ENCODE results near the gene BUD13.
"Not testable (repeated sequence)": the region's sequence is repeated elsewhere in the genome, so short reads cannot be mapped to it uniquely, and the experiment has no call there.

BUD13 gene, protein sequence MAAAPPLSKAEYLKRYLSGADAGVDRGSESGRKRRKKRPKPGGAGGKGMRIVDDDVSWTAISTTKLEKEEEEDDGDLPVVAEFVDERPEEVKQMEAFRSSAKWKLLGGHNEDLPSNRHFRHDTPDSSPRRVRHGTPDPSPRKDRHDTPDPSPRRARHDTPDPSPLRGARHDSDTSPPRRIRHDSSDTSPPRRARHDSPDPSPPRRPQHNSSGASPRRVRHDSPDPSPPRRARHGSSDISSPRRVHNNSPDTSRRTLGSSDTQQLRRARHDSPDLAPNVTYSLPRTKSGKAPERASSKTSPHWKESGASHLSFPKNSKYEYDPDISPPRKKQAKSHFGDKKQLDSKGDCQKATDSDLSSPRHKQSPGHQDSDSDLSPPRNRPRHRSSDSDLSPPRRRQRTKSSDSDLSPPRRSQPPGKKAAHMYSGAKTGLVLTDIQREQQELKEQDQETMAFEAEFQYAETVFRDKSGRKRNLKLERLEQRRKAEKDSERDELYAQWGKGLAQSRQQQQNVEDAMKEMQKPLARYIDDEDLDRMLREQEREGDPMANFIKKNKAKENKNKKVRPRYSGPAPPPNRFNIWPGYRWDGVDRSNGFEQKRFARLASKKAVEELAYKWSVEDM

DNA sequence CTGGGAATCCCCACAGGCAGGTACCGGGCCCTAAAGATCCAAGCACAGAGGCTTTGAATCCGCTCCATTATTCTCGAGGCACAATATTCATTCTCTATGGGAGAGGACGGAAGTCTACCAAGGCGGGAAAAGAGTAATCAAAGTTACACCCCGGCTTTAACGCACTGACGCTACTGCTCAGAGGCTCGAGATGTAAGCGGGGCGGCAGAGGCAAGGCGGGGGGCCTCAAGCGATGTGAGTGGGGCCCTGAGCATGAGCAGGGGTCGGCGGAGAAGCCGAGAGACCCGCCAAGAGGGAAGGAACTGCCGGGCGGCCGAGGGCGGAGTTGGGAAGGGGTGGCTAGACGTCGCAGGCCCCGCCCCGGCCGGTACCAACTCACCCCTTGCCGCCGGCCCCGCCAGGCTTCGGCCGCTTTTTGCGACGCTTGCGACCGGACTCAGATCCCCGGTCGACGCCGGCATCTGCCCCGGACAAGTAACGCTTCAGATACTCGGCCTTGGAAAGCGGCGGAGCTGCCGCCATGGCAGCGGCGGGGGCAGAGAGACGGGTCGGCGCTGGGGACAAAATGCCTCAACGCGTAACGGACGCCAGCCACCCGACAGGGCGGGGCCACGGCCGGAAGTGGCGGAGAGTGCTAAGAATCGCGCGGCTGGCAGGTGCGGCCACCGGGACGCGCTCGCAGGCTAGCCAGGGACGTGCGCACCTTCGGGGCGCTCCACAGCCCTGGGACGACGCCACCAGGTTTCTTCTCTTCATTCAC is at the start of gene BUD13:
TSS of gene BUD13 (minus strand) at position 545 of the 760 bp plus-strand sequence. CDS start at position 522, 23 bp downstream.
- DNase-seq, result peak; percentile 95

DNA sequence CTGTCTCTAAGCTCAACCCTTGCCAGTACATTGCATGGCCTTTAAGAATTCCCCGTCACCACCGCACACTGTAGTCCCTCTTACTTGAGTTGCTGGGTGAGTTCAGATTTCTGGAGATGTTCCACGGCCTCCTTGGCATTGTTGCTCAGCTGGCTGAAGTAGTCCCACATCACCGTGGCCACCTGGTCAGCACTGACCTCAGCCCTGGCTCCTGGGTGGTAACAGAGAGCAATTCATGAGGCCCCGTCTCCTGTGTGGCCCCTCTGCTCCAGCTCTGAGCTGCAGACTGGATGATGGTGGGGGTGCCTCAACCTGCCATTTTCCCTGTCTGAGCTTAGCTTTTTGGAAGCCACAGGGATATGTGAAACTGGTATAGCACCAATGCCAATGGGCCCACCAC is 49.8 kb upstream of the BUD13 start:
- no peak for DNase-seq

DNA sequence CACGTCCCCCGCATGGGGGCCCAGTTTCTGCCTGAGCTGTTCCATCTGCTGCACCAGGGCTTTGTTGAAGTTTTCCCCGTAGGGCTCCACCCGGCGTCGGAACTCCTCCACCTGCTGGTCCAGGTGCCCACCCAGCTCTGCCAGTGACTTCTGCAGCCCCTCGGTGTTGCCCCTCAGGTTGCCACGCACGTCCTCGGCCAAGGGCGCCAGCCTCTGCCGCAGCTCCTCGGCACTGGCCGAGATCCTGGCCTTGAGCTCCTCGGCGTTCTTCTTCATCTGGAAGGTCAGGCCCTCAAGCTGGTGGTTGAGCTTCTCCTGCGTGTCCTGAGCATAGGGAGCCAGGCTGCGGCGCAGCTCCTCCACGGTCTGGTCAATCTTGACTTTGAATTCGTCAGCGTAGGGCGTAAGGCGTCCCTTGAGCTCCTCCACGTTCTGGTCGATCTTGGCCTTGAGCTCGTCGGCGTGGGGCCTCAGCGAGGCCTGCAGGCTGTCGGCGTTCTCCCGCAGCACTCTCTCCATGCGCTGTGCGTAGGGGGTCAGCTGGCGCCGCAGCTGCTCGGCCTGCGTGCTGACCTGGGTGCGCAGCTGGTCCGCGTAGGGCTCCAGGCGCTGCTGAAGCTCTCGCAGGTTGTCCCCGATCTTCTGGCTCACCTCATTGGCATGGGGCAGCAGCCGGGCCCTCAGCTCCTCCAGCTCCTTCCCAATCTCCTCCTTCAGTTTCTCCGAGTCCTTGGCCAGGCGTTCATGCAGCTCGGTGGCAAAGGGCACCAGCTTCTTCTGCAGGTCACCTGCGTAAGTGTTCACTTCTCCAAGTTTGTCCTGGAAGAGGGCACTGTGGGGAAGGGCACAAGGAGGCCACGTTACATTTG is 48.5 kb upstream of the BUD13 start:
- no peak for DNase-seq

DNA sequence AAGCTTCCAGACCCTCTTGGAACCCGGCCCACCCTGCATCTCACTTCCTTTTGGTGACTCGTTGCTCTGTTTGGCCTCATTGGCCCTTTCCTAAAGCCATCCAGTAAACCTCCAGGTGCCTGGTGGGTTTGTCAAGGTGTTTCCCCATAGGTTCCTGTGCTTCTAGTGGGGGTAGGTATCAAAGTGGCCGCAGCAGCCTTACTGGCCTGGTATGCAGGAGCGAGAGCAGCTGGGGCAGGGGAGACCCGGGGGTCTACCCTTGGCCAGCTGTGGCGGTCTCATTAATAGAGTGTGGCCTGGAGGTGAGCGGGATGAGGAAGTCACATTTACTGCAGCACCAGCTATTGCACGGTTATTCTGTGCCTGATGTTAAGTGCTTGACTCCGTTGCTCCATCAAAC is 46.3 kb upstream of the BUD13 start:
- DNase-seq, result no peak

DNA sequence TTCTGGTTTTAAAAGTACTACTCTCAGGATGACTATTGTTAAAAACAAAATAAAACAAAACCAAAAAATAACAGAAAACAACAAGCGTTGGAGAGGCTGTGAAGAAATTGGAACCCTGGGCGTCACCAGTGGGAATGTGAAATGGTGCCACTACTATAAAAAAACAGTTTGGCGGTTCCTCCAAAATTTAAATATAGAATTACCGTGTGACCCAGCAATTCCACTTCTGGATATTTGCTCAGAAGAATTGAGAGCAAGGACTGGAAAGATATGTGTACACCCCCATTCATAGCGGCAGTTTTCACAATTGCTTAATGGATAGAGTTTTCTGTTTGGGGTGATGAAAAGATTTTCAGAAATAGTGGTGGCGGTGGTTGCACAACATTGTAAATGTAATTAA is 41.7 kb upstream of the BUD13 start:
- no peak for DNase-seq

DNA sequence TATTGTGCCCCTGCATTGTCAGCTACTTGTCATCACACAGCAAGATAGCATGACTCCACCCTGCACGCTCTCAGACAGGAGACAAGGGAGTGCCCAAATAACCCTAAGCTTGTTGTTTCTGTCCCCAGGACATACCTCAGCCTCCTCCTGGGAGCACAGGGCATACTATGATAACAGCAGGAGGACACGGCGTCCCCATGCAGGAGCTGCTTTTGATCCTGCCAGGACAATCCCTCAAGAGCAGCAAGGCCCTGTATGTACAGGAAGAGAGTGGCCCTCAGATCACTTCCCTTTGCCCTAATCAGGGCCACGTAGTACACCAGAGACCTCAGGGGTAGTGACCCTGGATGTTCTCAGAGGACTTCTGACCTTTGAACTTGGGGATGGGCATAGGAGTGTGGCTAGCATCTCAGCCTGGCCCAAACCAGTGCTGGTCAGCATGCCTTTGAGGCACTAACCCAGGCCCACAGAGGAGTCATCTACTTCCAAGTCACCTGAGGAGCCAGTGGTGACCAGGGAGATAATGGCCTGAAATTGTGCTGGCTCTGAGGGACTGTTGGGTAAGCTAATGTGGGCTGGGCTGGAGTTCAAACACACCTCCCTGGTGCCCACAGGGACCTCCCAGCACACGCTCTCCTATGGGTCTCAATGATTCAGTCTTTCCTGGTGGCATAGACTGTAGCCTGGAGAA is 41.1 kb upstream of the BUD13 start:
- no peak for DNase-seq

DNA sequence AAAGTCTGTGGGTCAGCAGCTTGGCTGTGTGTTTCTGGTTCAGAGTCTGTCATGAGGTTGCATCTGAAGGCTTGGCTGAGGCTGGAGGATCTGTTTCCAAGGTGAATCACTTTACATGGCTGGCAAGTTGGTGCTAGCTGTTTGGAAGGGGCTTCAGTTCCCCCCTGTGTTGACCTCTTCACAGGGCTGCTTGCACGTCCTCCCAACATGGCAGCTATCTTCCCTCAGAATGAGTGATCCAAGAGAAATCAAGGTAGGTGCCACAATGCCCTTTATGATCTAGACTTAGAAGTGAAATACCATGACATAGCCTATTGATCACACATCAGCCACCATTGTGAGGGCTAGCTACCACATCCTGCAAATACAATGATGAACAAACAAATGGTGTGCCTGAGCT is 40.4 kb upstream of the BUD13 start:
- no peak for DNase-seq

DNA sequence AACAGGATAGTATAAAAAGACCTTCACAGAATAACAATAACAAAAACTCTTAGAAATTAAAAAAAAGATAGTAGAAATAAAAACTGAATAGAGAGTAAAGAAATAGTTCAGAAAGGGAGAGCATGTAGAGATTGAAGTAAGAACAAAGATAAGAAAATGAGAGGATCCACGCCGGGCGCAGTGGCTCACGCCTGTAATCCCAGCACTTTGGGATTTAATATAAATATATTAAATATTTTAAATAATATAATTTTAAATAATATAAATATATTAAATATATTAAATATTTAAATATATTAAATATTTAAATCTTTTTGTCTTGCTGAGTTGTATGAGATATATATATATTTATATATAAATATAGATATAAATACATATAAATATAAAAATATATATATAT is 39.3 kb upstream of the BUD13 start:
- no peak for DNase-seq

DNA sequence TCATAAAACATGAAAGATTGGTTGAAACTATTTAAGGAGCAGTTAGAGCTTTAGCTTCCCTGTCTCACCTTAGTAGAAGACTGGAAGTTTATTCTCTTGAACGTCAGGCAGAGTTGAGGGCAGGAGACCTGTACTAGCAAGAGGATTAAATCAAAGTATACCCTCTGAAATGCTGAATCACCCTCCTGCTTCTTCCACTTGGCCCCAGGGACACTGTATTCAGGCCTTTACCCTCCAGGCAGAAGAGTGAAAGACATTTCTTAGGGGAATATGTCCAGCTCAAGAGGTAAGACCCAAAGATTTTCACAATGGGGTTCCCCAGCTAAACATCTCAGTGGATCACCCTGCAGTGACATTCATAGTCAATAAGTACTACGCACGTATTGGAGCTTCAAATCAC is 38.4 kb upstream of the BUD13 start:
- DNase-seq, result no peak

DNA sequence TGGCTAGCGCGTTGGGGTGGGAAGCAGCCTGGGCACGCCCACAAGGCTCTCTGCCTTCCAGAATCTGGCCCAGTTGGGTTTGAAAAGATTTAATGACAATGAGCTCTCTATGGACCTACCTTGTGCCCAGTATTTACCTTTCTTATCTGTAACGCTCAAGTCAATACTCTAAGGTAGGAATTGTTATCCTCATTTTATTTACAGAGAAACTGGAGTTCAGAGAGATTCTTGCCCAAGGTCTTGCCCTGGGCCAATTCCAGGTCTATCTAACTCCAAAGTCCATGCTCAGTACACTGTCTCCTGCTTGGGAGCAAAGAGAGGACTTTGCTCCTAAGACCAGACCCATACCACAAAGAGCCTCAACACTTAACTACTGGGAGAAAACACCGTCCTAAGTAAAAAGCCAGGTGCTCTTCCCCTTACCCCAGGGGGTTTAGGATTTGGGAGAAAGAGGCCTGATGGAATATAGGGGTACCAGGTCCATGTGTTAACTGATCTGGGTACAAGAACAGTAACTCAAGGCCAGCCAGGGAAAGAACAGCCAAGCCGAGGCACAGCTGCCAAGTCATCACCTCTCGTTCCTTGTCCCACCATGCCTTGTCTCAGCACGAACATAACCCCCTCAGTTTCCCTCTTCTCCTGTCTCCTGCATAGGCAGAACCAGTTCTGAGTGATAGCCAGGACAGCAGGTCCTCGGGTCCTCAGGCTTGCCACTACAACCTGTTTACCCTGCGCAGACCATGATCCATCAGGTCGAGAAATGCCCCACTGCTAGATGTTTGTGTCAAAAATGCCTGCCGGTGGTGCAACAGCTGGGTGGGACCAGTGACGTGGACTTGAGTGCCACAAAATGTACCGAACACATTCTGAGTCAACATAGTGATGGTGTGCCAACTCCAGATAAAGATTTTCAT is 35.7 kb upstream of the BUD13 start:
- DNase-seq, result no peak

DNA sequence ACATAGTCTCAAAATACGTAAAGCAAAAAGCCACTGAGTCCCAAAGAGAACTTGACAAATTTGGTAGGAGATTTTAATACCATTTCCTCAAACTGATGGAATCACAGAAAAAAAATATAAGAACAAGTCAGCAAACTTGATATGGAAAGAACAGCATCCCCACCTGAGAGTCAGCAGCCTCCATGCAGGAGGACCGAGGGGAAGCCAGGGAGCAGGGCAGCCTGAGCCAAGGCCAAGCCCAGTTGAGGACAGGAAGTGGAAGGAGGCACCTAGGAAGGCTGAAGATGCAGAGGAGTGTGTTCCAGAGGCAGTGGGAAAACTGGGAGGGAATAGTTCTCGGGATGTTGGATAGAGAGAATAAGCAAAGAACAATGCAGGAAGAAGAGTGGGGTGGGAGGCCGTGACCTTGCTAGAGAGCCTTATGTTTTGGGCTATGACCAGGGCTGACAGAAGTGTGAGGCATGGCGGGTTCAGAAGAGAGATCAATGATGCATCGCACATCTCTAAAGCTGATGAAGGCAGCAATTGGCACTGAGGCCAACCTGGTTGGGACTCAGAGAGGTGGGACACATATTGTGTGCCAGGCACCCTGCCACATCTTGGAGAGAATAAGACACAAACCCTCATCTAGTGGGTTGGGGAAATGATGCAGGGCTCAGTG is 34.9 kb upstream of the BUD13 start:
- DNase-seq, result no peak

DNA sequence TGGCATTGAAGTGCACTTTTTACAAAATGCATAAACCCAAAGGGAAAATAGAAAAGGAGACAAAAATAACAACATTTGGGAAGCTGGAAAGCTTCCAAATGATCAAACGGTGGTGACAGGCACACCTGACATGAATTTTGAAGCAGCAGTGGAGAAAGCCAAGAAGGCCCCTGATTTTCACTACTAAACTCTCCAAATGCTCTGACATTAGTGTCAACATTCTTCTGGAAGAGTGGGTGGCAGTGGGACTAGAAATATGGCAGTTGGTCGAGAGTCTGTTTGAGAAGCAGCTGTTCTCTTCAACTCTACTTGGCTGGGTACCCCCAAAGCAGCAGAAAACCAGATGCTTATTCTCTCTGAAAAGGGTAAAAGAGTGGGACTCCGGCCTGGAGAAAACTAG is 31.2 kb upstream of the BUD13 start:
- no peak for DNase-seq

DNA sequence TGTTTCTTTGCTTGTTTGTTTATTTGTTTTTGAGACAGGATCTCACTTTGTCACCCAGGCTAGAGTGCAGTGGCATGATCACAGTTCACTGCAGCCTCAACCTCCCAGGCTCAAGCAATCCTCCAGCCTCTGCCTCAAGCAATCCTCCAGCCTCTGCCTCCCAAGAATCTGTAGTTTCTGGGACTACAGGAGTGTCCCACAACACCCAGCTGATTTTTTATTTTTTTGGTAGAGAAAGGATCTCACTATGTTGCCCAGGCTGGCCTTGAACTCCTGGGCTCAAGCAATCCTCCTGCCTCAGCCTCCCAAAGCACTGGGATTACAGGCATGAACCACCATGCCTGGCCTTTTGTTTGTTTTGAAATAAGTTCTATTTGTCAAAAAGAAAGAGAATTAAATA is 28.9 kb upstream of the BUD13 start:
- DNase-seq, result not testable (repeated sequence)

DNA sequence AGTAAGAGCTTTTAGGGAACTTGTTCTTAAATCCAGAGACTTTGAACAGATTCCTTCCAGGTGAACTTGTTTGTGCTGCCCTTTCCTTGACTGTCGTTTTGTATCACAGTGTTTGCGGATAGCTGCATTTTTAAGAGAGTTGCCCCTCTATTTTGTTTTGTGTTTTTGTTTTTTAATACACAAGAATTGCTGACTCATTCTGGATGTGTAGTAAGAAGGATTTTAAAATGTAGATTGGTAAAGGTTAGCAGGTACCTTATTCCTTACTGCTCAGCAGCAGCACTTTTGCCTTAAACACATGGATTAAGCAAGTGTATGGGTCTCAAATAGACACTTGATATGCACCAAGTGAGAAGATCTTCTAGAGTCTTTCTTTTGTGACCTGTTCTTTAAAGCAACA is 27.8 kb upstream of the BUD13 start:
- DNase-seq, result no peak

DNA sequence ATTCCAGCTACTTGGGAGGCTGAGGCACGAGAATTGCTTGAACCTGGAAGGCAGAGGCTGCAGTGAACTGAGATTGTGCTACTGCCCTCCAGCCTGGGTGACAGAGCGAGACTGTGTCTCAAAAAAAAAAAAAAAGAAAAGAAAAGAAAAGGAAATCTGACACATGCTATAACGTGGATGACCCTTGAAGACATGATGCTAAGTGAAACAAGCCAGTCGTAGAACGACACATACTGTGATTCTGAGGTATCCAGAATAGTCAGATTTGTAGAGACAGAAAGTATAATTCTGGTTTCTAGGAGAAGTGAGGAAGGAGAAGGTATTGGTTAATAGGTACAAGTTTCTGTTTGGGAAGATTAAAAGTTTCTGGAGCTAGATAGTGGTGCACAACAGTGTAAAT is 25.6 kb upstream of the BUD13 start:
- DNase-seq, result peak; percentile 41

DNA sequence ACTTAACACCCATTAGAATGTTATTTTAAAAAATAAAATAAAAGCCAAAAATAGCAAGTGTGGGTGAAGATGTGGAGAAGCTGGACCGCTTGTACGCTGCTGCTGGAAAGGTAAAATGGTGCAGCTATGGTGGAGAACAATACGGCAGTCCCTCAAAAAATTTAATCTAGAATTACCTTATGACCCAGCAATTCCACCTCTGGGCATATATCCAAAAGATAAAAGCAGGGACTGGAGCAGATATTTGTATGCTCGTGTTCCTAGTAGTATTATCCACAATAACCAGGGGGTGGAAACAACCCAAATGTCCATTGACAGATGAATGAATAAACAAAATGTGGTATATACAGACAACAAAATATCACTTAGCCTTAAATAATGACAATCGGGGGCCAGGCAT is 25.0 kb upstream of the BUD13 start:
- no peak for DNase-seq

DNA sequence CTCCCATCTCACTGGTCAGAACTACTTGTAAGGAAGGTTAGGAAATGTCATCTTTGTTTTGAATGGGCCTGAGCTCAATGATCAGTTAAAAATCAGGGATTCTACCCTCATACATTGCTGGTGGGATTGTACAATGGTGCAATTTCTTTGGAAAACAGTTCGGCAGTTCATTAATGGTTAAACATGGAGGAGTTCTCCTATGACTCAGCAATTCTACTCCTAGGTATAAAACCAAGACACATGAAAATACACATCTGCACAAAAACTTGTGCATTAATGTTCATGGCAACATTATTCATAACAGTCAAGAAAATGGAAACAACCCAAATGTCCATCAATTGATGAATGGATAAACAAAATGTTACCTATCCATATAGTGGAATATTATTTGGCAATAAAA is 23.8 kb upstream of the BUD13 start:
- no peak for DNase-seq

DNA sequence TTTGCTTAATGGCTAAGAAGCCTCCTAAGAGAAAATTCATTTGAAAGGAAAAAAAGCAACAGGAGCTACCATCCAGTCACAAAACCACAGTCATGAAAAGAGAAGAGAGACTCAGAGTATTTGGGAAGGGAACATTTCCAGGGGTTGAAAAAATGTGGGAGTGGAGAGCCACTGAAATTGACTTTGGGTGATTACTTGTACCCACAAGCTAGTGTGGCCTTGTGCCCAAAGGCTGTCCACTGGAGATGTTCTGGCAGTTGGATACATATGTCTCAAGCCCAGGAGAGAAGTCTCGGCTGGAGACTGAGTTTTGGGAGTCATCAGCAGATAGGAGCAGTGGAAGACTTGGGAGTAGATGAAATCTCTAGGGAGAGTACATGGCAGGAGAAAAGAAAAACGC is 22.1 kb upstream of the BUD13 start:
- DNase-seq, result no peak

DNA sequence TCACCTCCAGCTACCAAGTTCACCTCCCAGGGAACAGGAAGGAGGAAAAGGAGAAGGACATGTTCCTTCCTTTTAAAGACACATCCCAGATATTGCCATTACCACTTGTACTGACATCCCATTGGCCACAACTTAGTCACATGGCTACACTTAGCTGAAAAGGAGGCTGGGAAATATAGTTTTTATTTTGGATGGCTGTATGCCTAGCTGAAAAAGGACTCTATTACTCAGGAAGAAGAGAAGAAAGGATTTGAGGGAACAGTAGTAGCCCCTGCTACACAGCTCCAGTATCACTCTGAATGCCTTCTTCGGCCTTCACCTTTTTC is 20.9 kb upstream of the BUD13 start:
- DNase-seq, result no peak

DNA sequence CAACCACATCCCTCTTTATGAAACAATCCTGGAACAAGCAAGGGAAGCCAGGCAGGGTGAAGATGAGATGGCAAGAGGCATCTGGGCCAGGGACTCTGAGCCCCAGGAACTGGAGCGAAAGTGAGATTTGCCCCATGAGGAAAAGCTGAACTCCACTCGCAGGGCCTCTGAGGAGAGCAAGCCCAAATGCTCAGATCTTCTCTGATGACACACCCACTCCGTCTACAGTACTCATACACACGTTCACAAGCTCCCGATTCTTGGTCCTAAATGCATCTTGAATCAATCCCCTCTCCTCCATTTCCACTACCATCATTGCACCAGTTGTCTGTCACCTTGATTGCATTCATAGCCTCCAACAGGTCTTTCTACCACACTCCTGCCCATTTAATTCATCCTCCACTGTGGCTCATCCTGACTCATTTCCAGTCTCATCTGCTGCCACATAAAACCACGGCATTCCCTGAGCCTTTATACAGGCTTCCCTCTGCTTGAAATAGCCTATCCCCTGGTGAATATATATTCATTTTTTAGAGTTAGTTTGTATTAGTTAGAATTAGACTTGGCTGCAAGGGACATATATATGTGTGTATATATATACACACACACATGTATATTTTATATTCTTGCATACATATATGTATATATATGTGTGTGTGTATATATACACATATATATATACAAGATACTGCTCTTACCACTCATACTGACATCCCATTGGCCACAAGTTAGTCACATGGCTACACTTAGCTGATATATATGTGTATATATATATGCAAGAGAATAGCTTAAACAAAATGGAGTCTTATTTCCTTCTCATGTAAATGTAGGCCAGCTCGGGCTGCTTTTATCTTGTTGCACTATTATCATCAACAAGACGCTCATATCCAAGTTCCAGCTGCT is 20.3 kb upstream of the BUD13 start:
- no peak for DNase-seq
